KOPT-K1 (cell line): ENCODE measurements around the gene UBXN10.

Experiments used
- H3K27ac ChIP-seq: fragments of 200-600 bp; sonication (generic); 2 replicates; pipeline ENCODE4 v1.5.1; 2016; ENCODE audit warnings: antibody characterized with exemption, mild to moderate bottlenecking, low read depth, low read length; ENCODE audit not compliant: poor library complexity, severe bottlenecking
- H3K36me3 ChIP-seq: fragments of 200-600 bp; sonication (generic); 2 replicates; pipeline ENCODE4 v1.5.1; 2017; ENCODE audit warnings: antibody characterized with exemption, mild to moderate bottlenecking, low read length, moderate library complexity; ENCODE audit not compliant: insufficient read depth
- H3K9me3 ChIP-seq: fragments of 200-600 bp; sonication (generic); 2 replicates; pipeline ENCODE4 v1.5.1; 2017; ENCODE audit warnings: antibody characterized with exemption, low read length, mild to moderate bottlenecking; ENCODE audit not compliant: insufficient read depth, poor library complexity, severe bottlenecking

UBXN10 gene

DNA sequence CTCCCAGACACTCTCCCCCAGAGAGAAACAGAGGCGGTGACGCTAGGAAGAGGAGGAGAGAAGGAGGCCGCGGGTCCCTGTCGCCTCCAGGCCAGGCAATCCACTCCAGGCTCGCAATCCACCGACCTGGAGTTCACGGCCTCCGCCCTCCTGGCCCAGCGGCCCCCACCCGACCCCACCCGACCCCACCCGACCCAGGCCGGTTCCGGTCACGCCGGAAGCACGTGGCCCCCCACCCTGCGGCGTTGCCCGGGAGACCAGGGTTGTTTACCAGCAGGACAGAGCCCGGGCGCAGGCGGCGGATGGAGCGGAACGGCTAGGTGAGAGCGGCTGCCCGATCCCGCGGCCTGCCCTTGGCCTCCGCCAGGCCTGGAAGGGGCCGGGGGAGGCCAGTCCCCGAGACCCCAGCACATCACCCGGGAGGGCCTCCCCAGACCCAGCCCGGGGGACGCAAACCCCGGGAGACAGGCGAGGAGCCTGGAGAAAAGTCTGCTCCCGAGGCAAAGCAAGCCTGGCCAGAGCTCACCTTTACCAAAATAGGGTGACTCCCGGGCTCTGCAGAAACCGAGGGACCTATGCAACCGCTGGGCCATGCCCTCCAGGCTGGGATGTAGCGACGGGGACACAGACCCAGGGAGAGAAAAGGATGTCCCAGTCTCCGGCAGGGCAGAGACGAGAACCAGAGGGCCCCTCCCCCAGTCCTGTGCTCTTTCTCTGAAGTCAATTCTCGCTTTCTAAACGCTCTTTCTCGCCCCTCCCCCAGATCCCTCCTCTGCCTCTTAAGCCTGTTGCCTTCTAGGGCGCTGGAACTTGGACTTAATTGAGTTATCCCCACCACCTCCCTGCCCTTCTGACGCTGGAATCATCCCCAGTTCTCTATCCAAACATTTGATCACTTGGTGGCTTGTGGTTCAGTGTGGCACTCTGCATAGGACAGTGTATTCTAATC, at the start of gene UBXN10, which contains the start of gene PLA2G2C:
Gene UBXN10 (plus strand): TSS at position 263 of the 949 bp plus-strand sequence. CDS start 4,466 bp downstream, outside the sequence.
Gene PLA2G2C (minus strand): TSS at position 685 of the 949 bp plus-strand sequence. CDS start 9,155 bp downstream, outside the sequence.
- no peaks in the 10 kb centered on the region for H3K36me3 ChIP-seq
- no peaks in the 10 kb centered on the region for H3K9me3 ChIP-seq
- no peak within 1 kb of the TSS for H3K27ac ChIP-seq

DNA sequence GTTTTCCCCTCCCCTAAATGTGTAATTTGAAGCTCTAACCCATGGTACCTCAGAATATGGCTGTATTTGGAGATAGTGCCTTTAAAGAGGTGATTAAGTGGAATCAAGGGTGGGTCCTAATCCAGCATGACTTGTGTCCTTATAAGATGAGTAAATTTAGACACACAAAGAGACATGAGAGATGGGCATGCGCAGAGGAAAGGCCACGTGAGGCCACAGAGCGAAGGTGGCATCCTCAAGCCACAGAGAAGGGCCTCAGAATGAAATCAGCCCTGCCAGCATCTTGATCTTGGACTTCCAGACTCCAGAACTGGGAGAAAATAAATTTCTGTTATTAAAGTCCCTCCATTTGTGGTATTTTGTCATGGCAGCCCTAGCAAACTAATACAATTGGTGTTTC, 49.6 kb upstream of the UBXN10 start:
- no peaks in the 10 kb centered on the region for H3K36me3 ChIP-seq
- no peaks in the 10 kb centered on the region for H3K9me3 ChIP-seq
- no peak overlapping the region for H3K27ac ChIP-seq

- Histone ChIP-seq H3K9me3 (no peaks in the 10 kb centered on the region), H3K27ac (no peak overlapping the region), H3K36me3 (no peaks in the 10 kb centered on the region)
Measured at GRCh38 chr1:20137055-20137454, 48.8 kb upstream of the UBXN10 start.

- Histone ChIP-seq H3K36me3 (no peaks in the 10 kb centered on the region), H3K27ac (no peak overlapping the region), H3K9me3 (no peaks in the 10 kb centered on the region)
Measured at GRCh38 chr1:20137604-20138003, 48.3 kb upstream of the UBXN10 start.

GRCh38 chr1:20138346-20138745, 47.5 kb upstream of the UBXN10 start:
- no peaks in the 10 kb centered on the region for H3K36me3 ChIP-seq
- H3K9me3 ChIP-seq, result no peaks in the 10 kb centered on the region
- H3K27ac ChIP-seq, result no peak overlapping the region

GRCh38 chr1:20138961-20139550, 46.8 kb upstream of the UBXN10 start, which contains the start of gene PLA2G2F:
Gene PLA2G2F, plus strand, starts transcription at chr1:20139323. Its CDS starts 105 bp downstream, at chr1:20139428.
- Histone ChIP-seq H3K9me3 (no peaks in the 10 kb centered on the region), H3K27ac (no peak within 1 kb of the TSS), H3K36me3 (no peaks in the 10 kb centered on the region)

- Histone ChIP-seq H3K27ac (no peak overlapping the region), H3K9me3 (no peaks in the 10 kb centered on the region), H3K36me3 (no peaks in the 10 kb centered on the region)
Measured at GRCh38 chr1:20139776-20140612, 45.9 kb upstream of the UBXN10 start.

GRCh38 chr1:20141001-20141400, 44.9 kb upstream of the UBXN10 start:
- no peaks in the 10 kb centered on the region for H3K9me3 ChIP-seq
- H3K27ac ChIP-seq, result no peak overlapping the region
- no peaks in the 10 kb centered on the region for H3K36me3 ChIP-seq

- Histone ChIP-seq H3K27ac (no peak overlapping the region), H3K9me3 (no peaks in the 10 kb centered on the region), H3K36me3 (no peaks in the 10 kb centered on the region)
Measured at GRCh38 chr1:20141466-20141865, 44.4 kb upstream of the UBXN10 start.

GRCh38 chr1:20142001-20142710, 43.7 kb upstream of the UBXN10 start:
- H3K36me3 ChIP-seq, result no peaks in the 10 kb centered on the region

DNA sequence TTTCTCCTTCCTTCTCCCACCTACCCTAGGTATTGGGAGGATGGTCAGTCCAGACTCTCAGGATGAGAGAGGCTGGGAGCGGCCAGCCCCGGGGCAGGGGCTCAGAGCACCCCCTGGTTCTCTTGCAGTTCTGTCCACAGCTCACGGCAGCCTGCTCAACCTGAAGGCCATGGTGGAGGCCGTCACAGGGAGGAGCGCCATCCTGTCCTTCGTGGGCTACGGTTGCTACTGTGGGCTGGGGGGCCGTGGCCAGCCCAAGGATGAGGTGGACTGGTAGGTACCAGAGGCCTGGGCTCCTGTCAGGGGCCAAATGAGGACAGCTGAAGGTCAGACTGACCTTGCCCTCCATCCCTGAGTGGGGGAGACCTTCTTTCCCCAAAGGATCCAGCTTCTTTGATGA, 42.6 kb upstream of the UBXN10 start:
- Histone ChIP-seq H3K9me3 (no peaks in the 10 kb centered on the region), H3K36me3 (no peaks in the 10 kb centered on the region), H3K27ac (no peak overlapping the region)

More at GRCh38 chr1:20142001-20142710, 43.7 kb upstream of the UBXN10 start:
- Histone ChIP-seq H3K9me3 (no peaks in the 10 kb centered on the region), H3K27ac (no peak overlapping the region)

- no peaks in the 10 kb centered on the region for H3K9me3 ChIP-seq
- no peak overlapping the region for H3K27ac ChIP-seq
- H3K36me3 ChIP-seq, result no peaks in the 10 kb centered on the region
Measured at GRCh38 chr1:20143734-20144565, 41.9 kb upstream of the UBXN10 start.

- Histone ChIP-seq H3K36me3 (no peaks in the 10 kb centered on the region), H3K27ac (no peak overlapping the region), H3K9me3 (no peaks in the 10 kb centered on the region)
Measured at GRCh38 chr1:20147846-20148570, 37.9 kb upstream of the UBXN10 start.
